B cell (primary cell): ENCODE measurements around the gene KCNJ6. TPM values are rescaled to one million over a fixed set of nuclear protein-coding genes. Genes with fewer than 3 reads are reported as not detected.

ENCODE experiments used
- ATAC-seq: fragments of 200-7000 bp; cut with Tn5 transposase; one replicate; pipeline ENCODE4 v1.10.0; 2021; ENCODE audit warnings: low read depth, mild to moderate bottlenecking, moderate number of reproducible peaks, moderate library complexity
- CTCF ChIA-PET: fragments of 350-600 bp; sonication (Branson Sonifier 250); formaldehyde crosslinking; loops from one replicate; lab custom pipeline; 2021; ENCODE audit warnings: antibody characterized with exemption, inconsistent platforms; lab: Charles Lee
- POLR2A ChIA-PET: fragments of 350-600 bp; sonication (Branson Sonifier 250); formaldehyde crosslinking; loops from one replicate; lab custom pipeline; 2021; ENCODE audit warnings: antibody characterized with exemption; lab: Charles Lee
- DNase-seq: peaks from one replicate; pipeline ENCODE4 v3.0.0; 2013
- H2AFZ ChIP-seq: 2 replicates; pipeline ENCODE4 v1.6.1; 2012; ENCODE audit warnings: mild to moderate bottlenecking, low read depth, low read length; ENCODE audit not compliant: insufficient read depth, poor library complexity, severe bottlenecking
- H3K27ac ChIP-seq, 2 donors: 1 replicate in 1 of 2; 2 replicates in 1 of 2; pipeline ENCODE4 v1.5.1; 2012 to 2013; ENCODE audit warnings: low read length in 2 of 2, mild to moderate bottlenecking in 2 of 2, moderate library complexity in 1 of 2
- H3K27me3 ChIP-seq, 4 experiments: fragments of 200-600 bp in 1 of 4; sonication (generic) in 1 of 4; replicated peaks in 1 of 4; 1 replicate in 2 of 4; 2 replicates in 2 of 4; pipeline versions ENCODE4 v1.6.1 to v1.7.0; 2013 to 2016; ENCODE audit warnings: low read length in 3 of 4, mild to moderate bottlenecking in 2 of 4, mixed read lengths in 1 of 4, moderate library complexity in 1 of 4; ENCODE audit not compliant: insufficient read depth in 4 of 4, control insufficient read depth in 3 of 4; ENCODE audit errors: control extremely low read depth in 1 of 4
- H3K36me3 ChIP-seq, 2 experiments: replicated peaks in 1 of 2; 1 replicate in 1 of 2; 2 replicates in 1 of 2; pipeline versions ENCODE4 v1.6.1 to v1.7.1; 2013; ENCODE audit warnings: low read length in 1 of 2; ENCODE audit not compliant: insufficient read depth in 2 of 2, control insufficient read depth in 1 of 2; ENCODE audit errors: control extremely low read depth in 1 of 2, extremely low read depth in 1 of 2
- H3K4me1 ChIP-seq, 2 donors: fragments of 200-600 bp in 1 of 2; sonication (generic) in 1 of 2; 1 replicate in 1 of 2; 2 replicates in 1 of 2; pipeline versions ENCODE4 v1.5.1 to v1.6.1; 2013 to 2017; ENCODE audit warnings: low read length in 2 of 2; ENCODE audit not compliant: control insufficient read depth in 2 of 2, insufficient read depth in 2 of 2
- H3K4me2 ChIP-seq: replicated peaks from 2 replicates; pipeline ENCODE3; 2012; ENCODE audit warnings: mild to moderate bottlenecking, low read depth, low read length; ENCODE audit not compliant: poor library complexity, severe bottlenecking
- H3K4me3 ChIP-seq, 5 experiments: fragments of 200-600 bp in 1 of 5; sonication (generic) in 1 of 5; 1 replicate in 3 of 5; 2 replicates in 2 of 5; pipeline versions ENCODE4 v1.5.1 to v1.7.0; 2011 to 2016; ENCODE audit warnings: low read length in 4 of 5, mild to moderate bottlenecking in 4 of 5, low read depth in 2 of 5, control low read depth in 1 of 5, moderate library complexity in 1 of 5; ENCODE audit not compliant: insufficient read depth in 1 of 5; ENCODE audit errors: control extremely low read depth in 1 of 5, extremely low read depth in 1 of 5
- H3K79me2 ChIP-seq: fragments of 200-600 bp; sonication (generic); one replicate; pipeline ENCODE4 v1.6.0; 2016; ENCODE audit warnings: low read length; ENCODE audit not compliant: control insufficient read depth, insufficient read depth
- H3K9ac ChIP-seq: fragments of 200-600 bp; sonication (generic); 2 replicates; pipeline ENCODE4 v1.6.1; 2017; ENCODE audit warnings: mild to moderate bottlenecking, low read length, moderate library complexity
- H3K9me3 ChIP-seq, 3 donors: one replicate each; pipeline versions ENCODE4 v1.6.1 to v1.7.1; 2013; ENCODE audit warnings: low read length in 2 of 3; ENCODE audit not compliant: control insufficient read depth in 2 of 3, insufficient read depth in 1 of 3; ENCODE audit errors: control extremely low read depth in 1 of 3
- H4K20me1 ChIP-seq: 2 replicates; pipeline ENCODE4 v1.6.0; 2012; ENCODE audit warnings: mild to moderate bottlenecking, low read length; ENCODE audit not compliant: insufficient read depth, control insufficient read depth, poor library complexity, severe bottlenecking
- H3K27ac Mint-ChIP-seq: one replicate; pipeline ENCODE4 v1.8.0; 2021; ENCODE audit warnings: mixed read lengths
- H3K27me3 Mint-ChIP-seq: one replicate; pipeline ENCODE4 v1.8.0; 2021; ENCODE audit warnings: mixed read lengths
- H3K4me1 Mint-ChIP-seq: one replicate; pipeline ENCODE4 v1.8.0; 2021; ENCODE audit warnings: mixed read lengths
- H3K4me3 Mint-ChIP-seq: one replicate; pipeline ENCODE4 v1.8.0; 2021; ENCODE audit warnings: mixed read lengths
- H3K9me3 Mint-ChIP-seq: one replicate; pipeline ENCODE4 v1.8.0; 2022; ENCODE audit warnings: mixed read lengths; ENCODE audit not compliant: insufficient read depth
- EZH2 ChIP-seq: IDR thresholded peaks from 2 replicates; pipeline ENCODE4 v1.6.1; 2012; ENCODE audit warnings: borderline replicate concordance, low read depth, mild to moderate bottlenecking, moderate library complexity, low read length; ENCODE audit not compliant: insufficient read depth, poor library complexity, severe bottlenecking
- WGBS: methylation state at CpG from one replicate; pipeline ENCODE4 v1.1.5; 2013; ENCODE audit warnings: missing lambda C conversion rate; ENCODE audit not compliant: insufficient coverage; 5-methylcytosine and 5-hydroxymethylcytosine counted together
- intact Hi-C: fragments of 100-400 bp; cut with micrococcal nuclease; formaldehyde crosslinking; loops from one replicate; pipeline ENCODE4 v1.10.0; 2022
- polyA plus RNA-seq: library from polyadenylated mRNA; depleted of rRNA; stranded (reverse); fragments of >200 nt; gene quantifications from 2 replicates; pipeline ENCODE4 v1.2.3, GENCODE V29; 2012
- total RNA-seq, 2 donors: library from RNA; stranded (reverse); fragments of 120-200 nt in 1 of 2; gene quantifications; 1 replicate in 1 of 2; 2 replicates in 1 of 2; pipeline versions ENCODE4 v1.2.3 to v1.2.4, GENCODE V29; 2013 to 2022
- TF ChIP-seq, protein P1 (sequence below): fragments of 200-600 bp; IDR thresholded peaks from one replicate; pipeline ENCODE4 v1.8.0; 2022; ENCODE audit warnings: antibody characterized with exemption, mild to moderate bottlenecking

The KCNJ6 gene
- total and polyA plus RNA-seq, 2 donors (not counting 1 experiment from before 2014, with no cell fraction given): not detected

DNA sequence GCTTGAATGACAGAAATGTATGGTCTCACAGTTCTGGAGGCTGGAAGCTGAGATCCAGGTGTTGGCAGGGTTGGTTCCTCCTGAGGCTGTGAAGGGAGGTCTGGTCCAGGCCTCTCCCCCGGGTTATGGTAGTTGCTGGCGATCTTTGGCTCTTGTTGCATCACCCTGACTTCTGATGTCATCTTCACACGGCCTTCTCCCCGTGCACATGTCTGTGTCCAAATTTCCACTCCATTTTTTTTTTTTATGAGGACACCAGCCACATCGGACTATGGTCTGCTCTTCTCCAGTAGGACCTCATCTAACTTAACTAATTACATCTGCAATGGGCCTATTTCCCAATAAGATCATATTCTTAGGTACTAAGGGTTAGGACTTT lies 232.2 kb downstream of the KCNJ6 start:
- intact Hi-C loops: no loop called here
- ATAC-seq (no peak), DNase-seq (no peak)
- no peak overlapping the region for H3K9ac ChIP-seq
- H3K4me1 ChIP-seq: peaks cover 1 to 2% of the 10 kb centered on the region in 2 donors
- no peaks in the 10 kb centered on the region for H3K36me3 ChIP-seq
- no peak overlapping the region for H3K27ac Mint-ChIP-seq
- H3K79me2 ChIP-seq: no peaks in the 10 kb centered on the region
- 97% methylated on average over 4 of the region's 5 CpGs for WGBS
- POLR2A ChIA-PET: no interaction called here
- no peaks in the 10 kb centered on the region for H3K9me3 ChIP-seq
- H3K4me3 ChIP-seq: no peak overlapping the region
- TF ChIP-seq, protein P1, sequence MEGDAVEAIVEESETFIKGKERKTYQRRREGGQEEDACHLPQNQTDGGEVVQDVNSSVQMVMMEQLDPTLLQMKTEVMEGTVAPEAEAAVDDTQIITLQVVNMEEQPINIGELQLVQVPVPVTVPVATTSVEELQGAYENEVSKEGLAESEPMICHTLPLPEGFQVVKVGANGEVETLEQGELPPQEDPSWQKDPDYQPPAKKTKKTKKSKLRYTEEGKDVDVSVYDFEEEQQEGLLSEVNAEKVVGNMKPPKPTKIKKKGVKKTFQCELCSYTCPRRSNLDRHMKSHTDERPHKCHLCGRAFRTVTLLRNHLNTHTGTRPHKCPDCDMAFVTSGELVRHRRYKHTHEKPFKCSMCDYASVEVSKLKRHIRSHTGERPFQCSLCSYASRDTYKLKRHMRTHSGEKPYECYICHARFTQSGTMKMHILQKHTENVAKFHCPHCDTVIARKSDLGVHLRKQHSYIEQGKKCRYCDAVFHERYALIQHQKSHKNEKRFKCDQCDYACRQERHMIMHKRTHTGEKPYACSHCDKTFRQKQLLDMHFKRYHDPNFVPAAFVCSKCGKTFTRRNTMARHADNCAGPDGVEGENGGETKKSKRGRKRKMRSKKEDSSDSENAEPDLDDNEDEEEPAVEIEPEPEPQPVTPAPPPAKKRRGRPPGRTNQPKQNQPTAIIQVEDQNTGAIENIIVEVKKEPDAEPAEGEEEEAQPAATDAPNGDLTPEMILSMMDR: no peak
- TF ChIP-seq EZH2: no peak
- no peak overlapping the region for H3K4me3 Mint-ChIP-seq
- H3K4me1 Mint-ChIP-seq: no peaks in the 10 kb centered on the region
- H3K4me2 ChIP-seq: no peak overlapping the region
- no peaks in the 10 kb centered on the region for H3K9me3 Mint-ChIP-seq
- peaks cover 17% of the 10 kb centered on the region for H3K27me3 Mint-ChIP-seq
- H4K20me1 ChIP-seq: no peaks in the 10 kb centered on the region
- CTCF ChIA-PET: interaction anchor here (1.1 kb wide), 1 partner anchor 10 kb away, joined by 3 read pairs; no protein-coding TSS in a partner anchor
- peaks cover 0 to 2% (median 0%) of the 10 kb centered on the region in 4 experiments for H3K27me3 ChIP-seq
- H2AFZ ChIP-seq: no peak overlapping the region
- H3K27ac ChIP-seq: no peak overlapping the region

DNA sequence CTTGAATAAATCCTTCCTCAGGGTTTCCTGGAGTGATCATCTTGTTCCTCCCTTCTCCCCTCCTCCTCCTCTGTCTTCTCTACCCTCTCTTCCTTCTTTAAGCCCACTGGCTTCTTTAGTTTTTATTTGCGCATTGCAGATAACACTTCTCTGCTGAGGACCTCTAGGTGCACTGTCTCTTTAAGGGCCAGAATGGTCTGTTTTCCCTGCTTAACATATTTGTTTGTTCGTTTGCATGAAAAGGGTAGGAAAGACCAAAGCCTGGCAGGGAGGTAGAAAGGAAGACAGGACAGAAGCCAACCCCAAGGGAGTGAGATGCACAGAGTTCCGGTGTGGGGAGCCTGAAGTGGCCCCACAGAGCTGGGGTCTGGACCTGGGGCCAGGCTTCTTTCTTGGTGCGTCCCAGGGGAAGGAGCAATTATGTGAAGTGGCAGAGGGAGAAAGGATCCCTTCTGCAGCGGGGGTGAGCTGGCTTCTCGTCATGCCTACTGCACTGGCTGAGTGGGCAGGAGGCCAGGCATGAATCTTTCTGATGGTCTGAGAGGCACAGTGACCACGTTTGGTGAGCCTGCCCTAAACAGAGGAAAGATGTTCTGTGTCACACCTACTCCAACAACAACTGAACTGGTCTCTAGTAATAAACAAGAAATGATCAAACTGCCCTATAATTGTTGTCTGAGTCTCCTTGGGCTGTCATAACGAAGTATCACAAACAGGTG lies 232.7 kb downstream of the KCNJ6 start:
- intact Hi-C loops: no loop called here
- Histone ChIP-seq H3K36me3 (no peaks in the 10 kb centered on the region), H3K4me3 (no peak overlapping the region), H2AFZ (no peak overlapping the region), H3K79me2 (no peaks in the 10 kb centered on the region), H4K20me1 (no peaks in the 10 kb centered on the region), H3K9ac (no peak overlapping the region), H3K27me3 (peaks cover 0 to 3% (median 2%) of the 10 kb centered on the region in 4 experiments), H3K4me2 (no peak overlapping the region), H3K27ac (no peak overlapping the region), H3K4me1 (no peaks in the 10 kb centered on the region), H3K9me3 (no peaks in the 10 kb centered on the region)
- H3K27ac Mint-ChIP-seq: no peak overlapping the region
- H3K4me3 Mint-ChIP-seq: no peak overlapping the region
- TF ChIP-seq, protein P1: no peak
- TF ChIP-seq EZH2: no peak
- CTCF ChIA-PET: interaction anchor here (1.1 kb wide), 1 partner anchor 9 kb away, joined by 3 read pairs; no protein-coding TSS in a partner anchor
- DNase-seq (no peak), ATAC-seq (no peak)
- POLR2A ChIA-PET: no interaction called here
- H3K4me1 Mint-ChIP-seq: no peaks in the 10 kb centered on the region
- 65% methylated on average over 6 of the region's 8 CpGs for whole genome bisulfite sequencing
- peaks cover 17% of the 10 kb centered on the region for H3K27me3 Mint-ChIP-seq
- H3K9me3 Mint-ChIP-seq: peaks cover 4% of the 10 kb centered on the region
